Heart left ventricle (tissue), 13 donors: ENCODE results near the gene AHSG.

Source experiments
- POLR2A ChIP-seq, 2 donors: fragments of 450-650 bp; IDR thresholded peaks; one replicate each; pipeline ENCODE4 v1.6.1; 2017; ENCODE audit warnings: antibody characterized with exemption in 2 of 2, mild to moderate bottlenecking in 2 of 2, moderate library complexity in 2 of 2
- TF ChIP-seq, protein P1 (sequence below), 12 donors: fragments of 200-600 bp; sonication (generic) in 4 of 12; IDR thresholded peaks; one replicate each; pipeline versions ENCODE4 v1.5.0 to v1.8.0; 2018 to 2022; ENCODE audit warnings: antibody characterized with exemption in 12 of 12, mild to moderate bottlenecking in 5 of 12
- donor health status: ischemic (EF 13 %, LVEDD 7.1; RV severe dilation, severe dysfunction).
- donor health status: DM: no; HTN: yes; CAD: no.
- donor health status: DM: no; HTN: no; CAD: no.
- donor health status: ischemic (EF 25% LVEDD 6.9; RV normal size, moderate dysfunction).
- donor health status: ischemic (EF 25% LVEDD 5.7; RV mildly dilated, moderate dysfunction).
- donor health status: ischemic (EF 35%, LVEDD 5.7; RV mildly dilated, moderate dysfunction).
- donor health status: nonischemic (EF 11% LVEDD 7.7; RV severe dilation, severe dysfunction).
- donor health status: DM: yes; HTN: yes; CAD: no.
- donor health status: PGD.
- donor health status: ischemic (EF 29% LVEDD 5.4; RV normal size, mild dysfunction).
- donor health status: nonischemic (EF 23%, LVEDD 6.1; RV moderate dilation, normal function).

DNA sequence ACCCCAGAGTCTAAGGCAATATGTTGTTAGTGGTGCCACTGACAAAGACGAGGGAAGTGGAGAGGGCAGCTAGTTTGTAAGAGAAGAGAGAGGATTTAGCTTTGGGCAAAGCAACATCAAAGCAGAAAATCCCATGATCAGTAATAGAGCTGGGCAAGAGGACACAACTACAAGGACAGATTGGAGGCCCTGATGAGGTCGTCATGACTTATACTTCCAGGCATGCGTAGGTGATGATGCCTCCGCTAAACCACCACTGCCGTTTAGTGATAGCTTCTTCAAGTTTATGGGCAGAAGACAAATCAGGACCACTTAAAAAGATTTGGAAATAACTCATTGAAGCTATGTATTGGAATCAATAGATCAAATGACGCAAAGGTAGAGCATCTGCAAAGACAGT is 55.6 kb downstream of the AHSG start:
- TF ChIP-seq, protein P1, sequence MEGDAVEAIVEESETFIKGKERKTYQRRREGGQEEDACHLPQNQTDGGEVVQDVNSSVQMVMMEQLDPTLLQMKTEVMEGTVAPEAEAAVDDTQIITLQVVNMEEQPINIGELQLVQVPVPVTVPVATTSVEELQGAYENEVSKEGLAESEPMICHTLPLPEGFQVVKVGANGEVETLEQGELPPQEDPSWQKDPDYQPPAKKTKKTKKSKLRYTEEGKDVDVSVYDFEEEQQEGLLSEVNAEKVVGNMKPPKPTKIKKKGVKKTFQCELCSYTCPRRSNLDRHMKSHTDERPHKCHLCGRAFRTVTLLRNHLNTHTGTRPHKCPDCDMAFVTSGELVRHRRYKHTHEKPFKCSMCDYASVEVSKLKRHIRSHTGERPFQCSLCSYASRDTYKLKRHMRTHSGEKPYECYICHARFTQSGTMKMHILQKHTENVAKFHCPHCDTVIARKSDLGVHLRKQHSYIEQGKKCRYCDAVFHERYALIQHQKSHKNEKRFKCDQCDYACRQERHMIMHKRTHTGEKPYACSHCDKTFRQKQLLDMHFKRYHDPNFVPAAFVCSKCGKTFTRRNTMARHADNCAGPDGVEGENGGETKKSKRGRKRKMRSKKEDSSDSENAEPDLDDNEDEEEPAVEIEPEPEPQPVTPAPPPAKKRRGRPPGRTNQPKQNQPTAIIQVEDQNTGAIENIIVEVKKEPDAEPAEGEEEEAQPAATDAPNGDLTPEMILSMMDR (IDR thresholded peaks at IDR 0.05) = no peak
- TF ChIP-seq POLR2A (IDR thresholded peaks at IDR 0.05) = no peak
